Stimulated activated CD4-positive, alpha-beta T cell treated with anti-CD3 and anti-CD28 coated beads, Interleukin-4, amount 100 ng/mL, for 48 hours (primary cell): ENCODE data around the gene FOXN3.

Source experiments
- DNase-seq, 2 donors: peaks; one replicate each; pipeline ENCODE4 v3.0.0-alpha.2; 2020; ENCODE audit warnings: low read depth in 2 of 2

The FOXN3 gene

GRCh38 chr14:89417091-89417464 lies at the start of gene FOXN3:
FOXN3 (minus strand) TSS chr14:89417233; CDS start chr14:89412476, 4,757 bp downstream.
- DNase-seq: peak; percentile 73 to 87

- DNase-seq: no peak
Observed at GRCh38 chr14:89466484-89466883, 49.5 kb upstream of the FOXN3 start.

GRCh38 chr14:89465876-89466275 lies 48.8 kb upstream of the FOXN3 start:
- DNase-seq: no peak

- no peak for DNase-seq
Observed at GRCh38 chr14:89461256-89461655, 44.2 kb upstream of the FOXN3 start.

- DNase-seq: no peak
Observed at GRCh38 chr14:89458713-89459420, 41.8 kb upstream of the FOXN3 start.

- DNase-seq: no peak
Observed at GRCh38 chr14:89457007-89457406, 40.0 kb upstream of the FOXN3 start.

GRCh38 chr14:89455412-89455811 lies 38.4 kb upstream of the FOXN3 start:
- DNase-seq: no peak

GRCh38 chr14:89454996-89455395 lies 38.0 kb upstream of the FOXN3 start:
- DNase-seq: no peak

GRCh38 chr14:89452281-89452680 lies 35.2 kb upstream of the FOXN3 start:
- DNase-seq: no peak

- no peak for DNase-seq
Observed at GRCh38 chr14:89451229-89451628, 34.2 kb upstream of the FOXN3 start.

GRCh38 chr14:89447182-89447944 lies 30.3 kb upstream of the FOXN3 start:
- no peak for DNase-seq

- DNase-seq: peak; percentile 19 to 27
Observed at GRCh38 chr14:89445273-89445973, 28.4 kb upstream of the FOXN3 start.

- DNase-seq: no peak
Observed at GRCh38 chr14:89444516-89445125, 27.6 kb upstream of the FOXN3 start.

GRCh38 chr14:89444044-89444443 lies 27.0 kb upstream of the FOXN3 start:
- DNase-seq: no peak

GRCh38 chr14:89443042-89443629 lies 26.1 kb upstream of the FOXN3 start:
- no peak for DNase-seq

- DNase-seq: no peak
Observed at GRCh38 chr14:89442280-89442679, 25.2 kb upstream of the FOXN3 start.

GRCh38 chr14:89440986-89441909 lies 24.2 kb upstream of the FOXN3 start:
- DNase-seq: no peak

GRCh38 chr14:89435892-89436656 lies 19.0 kb upstream of the FOXN3 start:
- no peak for DNase-seq

GRCh38 chr14:89435492-89435891 lies 18.5 kb upstream of the FOXN3 start:
- DNase-seq: no peak

GRCh38 chr14:89432226-89432625 lies 15.2 kb upstream of the FOXN3 start:
- no peak for DNase-seq
